GM12878 (cell line): ENCODE data around the gene RAB6B. TPM values are rescaled to one million over a fixed set of nuclear protein-coding genes. Genes with fewer than 3 reads are reported as not detected.

Source experiments
- ASH2L ChIP-seq: fragments of 300-600, 200-600 bp; sonication (generic); IDR thresholded peaks from 2 replicates; pipeline ENCODE4 v1.6.1; 2017; ENCODE audit warnings: low read depth, mild to moderate bottlenecking, borderline replicate concordance
- CBX3 ChIP-seq: fragments of 200-600 bp; sonication (generic); IDR thresholded peaks from 2 replicates; pipeline ENCODE4 v1.6.1; 2016; ENCODE audit warnings: low read depth, borderline replicate concordance
- CUX1 ChIP-seq: IDR thresholded peaks from 2 replicates; pipeline ENCODE4 v1.6.1; 2012; ENCODE audit warnings: improper control_type of control experiment, low read depth, low read length; ENCODE audit not compliant: insufficient replicate concordance
- FOXM1 ChIP-seq: IDR thresholded peaks from 2 replicates; pipeline ENCODE4 v1.6.1; 2012; ENCODE audit warnings: low read depth, mild to moderate bottlenecking, inconsistent platforms, low read length, moderate library complexity
- NR2C2 ChIP-seq: IDR thresholded peaks from 2 replicates; pipeline ENCODE4 v1.6.1; 2011; ENCODE audit warnings: borderline replicate concordance, low read depth; ENCODE audit not compliant: control insufficient read depth, insufficient read length
- ZBTB40 ChIP-seq: fragments of 450-650 bp; IDR thresholded peaks from 2 replicates; pipeline ENCODE4 v1.6.1; 2016; ENCODE audit warnings: mild to moderate bottlenecking, moderate library complexity, borderline replicate concordance
- ZNF217 ChIP-seq: fragments of 450-650 bp; IDR thresholded peaks from 2 replicates; pipeline ENCODE4 v1.6.1; 2017; ENCODE audit warnings: antibody characterized with exemption, mild to moderate bottlenecking
- polyA plus RNA-seq, 11 experiments: library from polyadenylated mRNA; depleted of rRNA in 4 of 11; unstranded in 6 of 11; stranded (reverse) in 5 of 11; fragments of >200 nt; fragmentation: Nextera tagmentation in 4 of 11; fragmentation: Illumina TruSeq in 1 of 11; extraction: Ambion mirVana in 4 of 11; extraction: Trizol in 1 of 11; gene quantifications; 1 replicate in 1 of 11; 2 replicates in 10 of 11; pipeline versions ENCODE4 v1.2.1 to v1.2.3, GENCODE V29; 2011 to 2016; ENCODE audit warnings: inconsistent platforms in 2 of 11, missing spikeins in 2 of 11, low read depth in 1 of 11
- total RNA-seq, 4 experiments: library from RNA; depleted of rRNA in 3 of 4; stranded (reverse); fragments of >200 nt in 3 of 4; fragmentation: Illumina TruSeq in 1 of 4; extraction: Trizol in 1 of 4; gene quantifications; 2 replicates each; pipeline versions ENCODE4 v1.2.1 to v1.2.3, GENCODE V29; 2013 to 2021

Gene RAB6B
- total and polyA plus RNA-seq, 10 of the 15 experiments (the other 5 are each of a cell fraction or from before 2014, with no cell fraction given): 0.01 to 0.16 (median 0.04) TPM; not detected in 5

GRCh38 chr3:133838296-133838789, 57.3 kb downstream of the RAB6B start (continued):
- TF ChIP-seq CUX1: no peak
- TF ChIP-seq NR2C2: no peak
- no peak for TF ChIP-seq ASH2L
- TF ChIP-seq ZNF217: no peak
- TF ChIP-seq ZBTB40: no peak
- no peak for TF ChIP-seq CBX3
- no peak for TF ChIP-seq FOXM1
